WERI-Rb-1 (cell line): Measurements from ENCODE around the gene BOLA2B.
"Not testable (repeated sequence)": the region's sequence is repeated elsewhere in the genome, so short reads cannot be mapped to it uniquely, and the experiment has no call there.

Experiments used
- DNase-seq: peaks from one replicate; pipeline ENCODE4 v3.0.0-alpha.2; 2020
- H3K27ac ChIP-seq: fragments of 250-450 bp; sonication (Bioruptor Pico); 2 replicates; pipeline ENCODE4 v1.5.1; 2020; ENCODE audit warnings: mild to moderate bottlenecking, moderate library complexity
- H3K27me3 ChIP-seq: fragments of 250-450 bp; sonication (Bioruptor Pico); 2 replicates; pipeline ENCODE4 v1.5.1; 2021; ENCODE audit warnings: mild to moderate bottlenecking, low read depth, moderate library complexity; ENCODE audit not compliant: insufficient read depth, severe bottlenecking
- H3K36me3 ChIP-seq: fragments of 250-450 bp; sonication (Bioruptor Pico); 2 replicates; pipeline ENCODE4 v1.5.1; 2020; ENCODE audit warnings: mild to moderate bottlenecking, moderate library complexity
- H3K4me3 ChIP-seq: 2 replicates; pipeline ENCODE4 v1.5.1; 2011; ENCODE audit warnings: low read depth, mild to moderate bottlenecking, control low read depth, low read length
- H3K9me3 ChIP-seq: fragments of 250-450 bp; sonication (Bioruptor Pico); 2 replicates; pipeline ENCODE4 v1.5.1; 2021; ENCODE audit warnings: mild to moderate bottlenecking, moderate library complexity; ENCODE audit not compliant: severe bottlenecking

The BOLA2B gene

DNA sequence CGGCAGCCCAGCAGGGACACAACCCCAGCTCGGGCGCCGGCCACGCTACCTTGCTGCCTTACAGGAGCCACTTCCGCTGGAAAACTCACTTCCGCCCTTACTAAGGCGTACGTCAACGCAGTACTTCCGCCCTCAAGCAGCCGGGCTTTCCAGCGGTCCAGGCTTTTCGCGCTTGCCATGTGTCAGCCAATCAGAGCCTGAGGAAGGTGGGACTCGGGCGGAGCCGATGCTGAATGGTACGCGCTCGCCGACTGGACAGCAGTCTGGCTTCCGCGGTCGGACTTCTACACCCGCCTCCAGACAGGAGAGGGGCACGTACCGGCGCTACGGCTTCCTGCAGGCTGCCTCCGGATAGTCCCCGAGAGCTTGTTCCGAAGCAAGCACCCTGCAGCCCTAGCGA lies at the start of gene BOLA2B, which contains the start of gene SLX1A:
Gene BOLA2B, minus strand, starts transcription at position 52 of the 400 bp plus-strand sequence. CDS start 71 bp downstream, outside the sequence.
Gene SLX1A, plus strand, starts transcription at position 261 of the 400 bp plus-strand sequence. CDS start 210 bp downstream, outside the sequence.
- not testable (repeated sequence) for H3K27ac ChIP-seq, H3K36me3 ChIP-seq

DNA sequence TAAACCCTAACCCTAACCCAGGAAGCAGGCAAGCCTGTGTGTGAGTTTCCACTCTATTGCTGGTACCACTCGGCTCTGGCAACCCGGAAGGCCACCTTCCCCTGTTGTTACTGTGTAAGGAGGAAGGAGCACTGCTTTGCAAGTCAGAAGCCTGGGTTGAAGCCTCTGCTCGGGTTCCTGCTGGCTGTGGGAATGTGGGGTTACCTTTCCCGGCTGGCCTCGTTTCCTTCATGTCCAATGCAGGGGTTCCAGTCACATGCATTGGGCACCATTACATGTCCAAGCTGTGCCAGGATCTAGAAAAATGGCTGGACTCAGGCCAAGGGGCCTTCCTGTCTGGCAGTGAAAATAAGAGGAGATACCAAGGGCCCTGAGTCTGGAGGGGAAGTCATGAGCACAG lies 23.6 kb upstream of the BOLA2B start:
- not testable (repeated sequence) for DNase-seq, H3K9me3 ChIP-seq, H3K4me3 ChIP-seq, H3K27ac ChIP-seq, H3K27me3 ChIP-seq, H3K36me3 ChIP-seq

More for the DNA sequence above, at the start of gene BOLA2B, which contains the start of gene SLX1A:
- DNase-seq, H3K9me3 ChIP-seq, H3K27me3 ChIP-seq: not testable (repeated sequence)
- H3K4me3 ChIP-seq, result peak within 1 kb of the TSS; percentile 38

DNA sequence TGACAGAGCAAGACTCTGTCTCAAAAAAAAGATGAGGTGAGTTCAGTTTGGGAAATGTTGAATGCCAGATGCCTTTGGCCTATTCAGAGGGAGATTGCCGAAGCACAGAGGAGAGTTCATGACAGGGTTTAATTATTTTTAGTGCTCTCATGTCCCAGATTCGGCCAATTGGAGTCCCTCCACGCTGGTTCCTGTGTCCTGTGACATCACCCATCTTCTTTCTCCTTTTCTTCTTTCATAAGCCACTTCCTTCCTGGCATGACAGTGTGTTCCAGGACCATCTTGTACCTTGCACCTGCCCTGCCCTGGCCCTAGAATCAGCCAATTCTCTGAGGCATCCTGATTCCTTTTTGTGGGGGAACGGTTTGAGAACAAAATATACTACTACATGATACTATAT lies 17.9 kb upstream of the BOLA2B start:
- H3K36me3 ChIP-seq, H3K9me3 ChIP-seq, H3K27ac ChIP-seq, H3K27me3 ChIP-seq, DNase-seq, H3K4me3 ChIP-seq: not testable (repeated sequence)

DNA sequence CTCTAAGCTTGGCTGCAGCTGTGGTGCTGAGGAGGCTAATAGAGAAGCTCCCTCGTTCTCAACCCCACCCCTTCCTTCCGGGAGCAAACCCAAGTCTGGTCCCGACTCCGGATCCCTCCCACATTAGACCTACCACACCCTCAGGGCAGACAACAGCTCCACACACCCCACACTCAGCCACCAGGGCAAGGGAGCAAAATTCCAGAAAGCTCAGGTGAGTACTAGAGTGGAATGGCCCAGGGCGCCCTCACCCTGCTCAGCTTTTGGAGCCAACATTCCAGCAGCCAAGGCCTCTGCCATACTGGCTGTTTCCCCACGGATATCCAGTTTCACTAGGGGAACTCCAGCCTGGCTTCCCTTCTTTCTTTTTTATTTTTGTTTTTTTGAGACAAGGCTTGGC lies 15.6 kb upstream of the BOLA2B start:
- H3K9me3 ChIP-seq, H3K4me3 ChIP-seq, H3K27ac ChIP-seq, DNase-seq, H3K27me3 ChIP-seq, H3K36me3 ChIP-seq: not testable (repeated sequence)

DNA sequence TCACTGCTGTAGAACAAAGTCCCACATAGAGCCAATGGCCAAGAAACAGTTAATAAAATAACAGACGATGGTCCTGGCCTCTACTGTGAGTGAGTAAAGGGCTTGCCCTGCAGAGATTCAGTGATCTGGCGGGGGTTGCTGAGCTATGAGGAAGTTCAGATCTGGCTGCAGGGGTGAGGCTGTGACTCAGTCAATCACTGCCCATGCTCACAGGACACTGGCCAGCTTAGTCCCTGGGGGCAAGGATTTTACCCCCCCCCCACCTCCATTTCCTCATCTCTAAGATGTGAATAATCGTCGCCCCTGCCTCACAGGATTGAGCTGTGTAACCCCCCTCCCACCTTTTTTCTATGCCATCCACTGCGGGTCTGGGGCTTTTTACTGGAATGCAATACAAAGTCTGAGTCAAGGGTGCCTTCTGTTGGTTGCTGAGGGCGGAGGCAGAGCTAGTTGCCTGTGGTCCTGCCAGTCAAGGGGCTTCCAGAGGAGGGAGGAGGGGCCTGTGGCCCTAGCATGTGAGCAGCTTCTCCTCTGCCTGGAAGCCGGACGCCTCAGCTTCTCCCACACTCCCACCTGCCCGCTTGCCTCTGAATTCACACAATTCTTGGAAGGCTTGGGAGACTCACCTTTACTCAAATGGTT lies 13.7 kb upstream of the BOLA2B start:
- H3K4me3 ChIP-seq, H3K27me3 ChIP-seq, H3K36me3 ChIP-seq, H3K27ac ChIP-seq, H3K9me3 ChIP-seq: not testable (repeated sequence)
- DNase-seq, result peak; percentile 12

DNA sequence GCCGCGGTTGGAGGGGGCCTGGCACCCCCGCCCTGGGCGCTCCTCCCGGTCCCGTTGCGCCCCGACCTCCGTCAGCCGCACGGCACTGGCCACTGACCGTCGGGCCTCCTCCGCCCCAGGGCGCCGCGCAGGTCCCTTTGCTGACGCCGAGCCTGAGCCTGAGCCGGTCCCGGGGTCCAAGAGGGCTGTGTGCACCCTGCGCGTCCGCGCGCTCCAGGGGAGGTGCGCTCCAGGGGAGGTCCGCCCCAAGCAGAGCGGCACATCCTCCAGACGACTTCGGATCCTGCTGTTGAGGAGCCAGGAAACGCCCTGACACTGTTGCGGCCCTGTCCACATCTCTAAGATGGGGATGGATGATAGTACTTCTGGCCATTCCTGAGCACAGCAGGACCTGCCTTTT lies 12.8 kb upstream of the BOLA2B start:
- H3K36me3 ChIP-seq, H3K27ac ChIP-seq, DNase-seq, H3K9me3 ChIP-seq, H3K27me3 ChIP-seq: not testable (repeated sequence)
- peak overlapping the region; percentile 31 for H3K4me3 ChIP-seq

DNA sequence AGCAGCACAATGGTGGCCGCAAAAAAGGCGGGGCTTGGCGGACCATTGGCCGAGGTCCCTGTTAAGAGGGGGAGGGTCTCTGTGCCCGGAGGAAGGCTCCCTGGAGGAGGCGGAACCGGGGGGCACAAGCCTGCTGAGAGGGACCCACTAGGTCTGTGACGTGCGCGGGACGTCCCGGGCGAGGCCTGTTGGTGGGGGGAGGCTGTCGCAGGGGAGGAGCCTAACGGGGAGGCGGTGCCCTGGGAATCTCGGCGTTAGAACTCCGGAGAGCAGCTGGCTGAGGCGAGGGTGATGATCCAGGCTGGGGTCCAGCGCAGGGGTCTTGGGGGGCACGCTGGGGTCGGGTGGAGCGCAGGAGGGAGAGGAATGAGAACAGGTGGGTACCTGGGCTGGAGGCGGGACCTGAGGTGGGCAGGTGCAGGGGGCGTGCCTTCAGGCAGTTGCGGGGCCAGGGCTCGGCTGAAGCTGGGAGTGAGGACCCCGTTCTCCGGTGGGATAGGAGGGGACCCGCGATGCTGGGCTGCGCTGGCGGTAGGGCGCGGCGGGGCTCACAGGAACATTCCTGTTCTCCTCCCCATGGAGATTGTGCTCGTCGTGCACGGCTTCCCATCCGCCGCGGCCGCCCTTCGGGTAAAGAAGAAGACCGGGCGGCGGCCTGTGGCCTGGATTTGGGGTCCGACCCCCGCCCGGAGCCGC lies 12.2 kb upstream of the BOLA2B start:
- H3K9me3 ChIP-seq, H3K27me3 ChIP-seq, H3K27ac ChIP-seq, H3K36me3 ChIP-seq: not testable (repeated sequence)
- H3K4me3 ChIP-seq, result peak overlapping the region; percentile 31
- peak; percentile 6 for DNase-seq

DNA sequence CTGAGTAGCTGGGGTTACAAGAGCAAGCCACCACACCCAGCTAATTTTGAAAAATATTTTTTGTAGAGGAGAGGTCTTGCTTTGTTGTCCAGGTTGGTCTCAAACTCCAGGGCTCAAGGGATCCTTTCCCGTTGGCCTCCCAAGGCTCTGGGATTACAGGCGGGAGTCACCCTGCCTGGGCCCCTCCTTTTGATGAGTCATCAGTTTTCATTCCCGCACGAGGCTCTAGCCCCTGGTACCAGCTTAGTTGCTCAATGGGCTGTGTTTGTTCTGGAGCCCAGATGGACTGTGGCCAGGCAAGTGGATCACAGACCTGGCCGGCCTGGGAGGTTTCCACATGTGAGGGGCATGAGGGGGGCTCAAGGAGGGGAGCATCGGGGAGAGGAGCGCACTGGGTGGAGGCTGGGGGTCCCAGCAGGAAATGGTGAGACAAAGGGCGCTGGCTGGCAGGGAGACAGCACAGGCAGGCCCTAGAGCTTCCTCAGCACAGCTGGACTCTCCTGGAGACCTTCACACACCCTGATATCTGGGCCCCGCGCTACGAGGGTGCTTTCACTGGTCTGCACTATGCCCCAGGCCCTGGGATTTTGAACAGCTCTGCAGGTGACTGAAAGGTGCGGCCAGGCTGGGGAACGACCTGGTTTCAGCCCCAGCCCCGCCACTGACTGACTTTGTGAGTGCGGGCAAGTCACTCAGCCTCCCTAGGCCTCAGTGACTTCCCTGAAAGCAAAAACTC lies 6.3 kb upstream of the BOLA2B start:
- not testable (repeated sequence) for H3K36me3 ChIP-seq, H3K27me3 ChIP-seq, H3K9me3 ChIP-seq, H3K4me3 ChIP-seq, DNase-seq, H3K27ac ChIP-seq

DNA sequence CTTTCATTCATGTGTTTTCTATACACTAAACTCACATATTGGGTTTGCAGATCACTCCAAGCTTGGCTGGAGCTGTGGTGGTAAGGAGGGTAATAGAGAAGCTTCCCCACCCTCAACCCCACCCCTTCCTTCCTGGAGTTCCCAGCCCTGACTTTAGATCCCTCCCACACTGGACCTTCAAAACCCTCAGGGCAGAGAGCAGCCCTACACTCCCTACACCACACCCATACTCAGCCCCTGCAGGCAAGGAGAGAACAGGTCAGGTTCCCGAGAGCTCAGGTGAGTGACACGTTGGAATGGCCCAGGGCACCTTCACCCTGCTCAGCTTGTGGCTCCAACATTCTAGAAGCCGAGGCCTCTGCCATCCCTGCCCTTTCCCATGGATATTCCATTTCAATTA lies 5.6 kb upstream of the BOLA2B start, which contains the start of gene SULT1A3:
Gene SULT1A3, plus strand, starts transcription at position 207 of the 400 bp plus-strand sequence. CDS start 1,474 bp downstream, outside the sequence.
- not testable (repeated sequence) for H3K4me3 ChIP-seq, H3K27me3 ChIP-seq, DNase-seq, H3K9me3 ChIP-seq, H3K27ac ChIP-seq, H3K36me3 ChIP-seq

DNA sequence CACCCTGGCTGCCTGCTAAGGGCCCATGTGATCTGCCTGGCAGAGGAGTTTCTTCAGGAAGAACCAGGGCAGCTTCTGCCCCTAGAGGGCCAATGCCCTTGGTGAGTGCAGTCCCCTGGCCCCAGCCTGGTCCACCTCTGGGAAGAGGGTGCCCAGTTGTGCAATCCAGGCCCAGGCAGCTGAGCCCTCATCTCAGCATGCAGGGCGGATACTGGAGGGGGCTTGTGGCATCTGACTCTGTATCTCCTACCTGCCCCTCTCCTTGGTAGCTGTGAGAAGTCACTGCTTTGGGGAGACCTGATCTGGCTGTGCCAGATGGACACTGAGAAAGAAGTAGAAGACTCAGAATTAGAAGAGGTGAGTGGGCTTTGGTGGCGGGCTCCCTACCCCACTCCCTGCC lies 3.5 kb upstream of the BOLA2B start:
- not testable (repeated sequence) for H3K9me3 ChIP-seq, DNase-seq, H3K27me3 ChIP-seq, H3K36me3 ChIP-seq, H3K27ac ChIP-seq, H3K4me3 ChIP-seq

DNA sequence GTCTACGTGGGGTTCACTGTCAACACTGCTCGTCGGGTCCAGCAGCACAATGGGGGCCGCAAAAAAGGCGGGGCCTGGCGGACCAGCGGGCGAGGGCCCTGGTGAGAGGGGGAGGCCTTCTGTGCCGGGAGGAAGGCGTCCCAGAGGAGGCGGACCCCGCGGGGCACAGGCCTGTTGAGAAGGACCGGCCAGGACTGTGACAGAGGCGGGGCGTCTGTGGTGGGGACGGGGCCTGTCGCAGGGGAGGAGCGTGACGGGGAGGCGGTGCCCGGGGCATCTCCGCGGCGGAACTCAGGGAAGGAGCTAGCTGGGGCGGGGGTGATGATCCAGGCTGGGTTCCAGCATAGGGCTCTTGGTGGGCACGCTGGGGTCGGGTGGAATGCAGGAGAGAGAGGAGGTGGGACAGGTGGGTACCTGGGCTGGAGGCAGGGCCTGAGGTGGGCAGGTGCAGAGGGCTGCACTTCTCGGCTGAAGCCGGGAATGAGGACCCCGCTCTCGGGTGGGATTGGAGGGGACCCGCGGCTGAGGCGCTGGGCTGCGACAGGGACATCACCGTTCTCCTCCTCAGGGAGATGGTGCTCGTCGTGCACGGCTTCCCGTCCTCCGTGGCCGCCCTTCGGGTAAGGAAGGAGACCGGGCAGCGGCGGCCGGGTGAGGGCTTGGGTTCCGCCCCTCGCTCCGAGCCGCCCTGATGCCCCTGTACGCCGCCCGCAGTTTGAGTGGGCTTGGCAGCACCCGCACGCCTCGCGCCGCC lies 883 bp upstream of the BOLA2B start:
- peak overlapping the region; percentile 38 for H3K4me3 ChIP-seq
- not testable (repeated sequence) for H3K27ac ChIP-seq, H3K27me3 ChIP-seq, DNase-seq, H3K9me3 ChIP-seq, H3K36me3 ChIP-seq

DNA sequence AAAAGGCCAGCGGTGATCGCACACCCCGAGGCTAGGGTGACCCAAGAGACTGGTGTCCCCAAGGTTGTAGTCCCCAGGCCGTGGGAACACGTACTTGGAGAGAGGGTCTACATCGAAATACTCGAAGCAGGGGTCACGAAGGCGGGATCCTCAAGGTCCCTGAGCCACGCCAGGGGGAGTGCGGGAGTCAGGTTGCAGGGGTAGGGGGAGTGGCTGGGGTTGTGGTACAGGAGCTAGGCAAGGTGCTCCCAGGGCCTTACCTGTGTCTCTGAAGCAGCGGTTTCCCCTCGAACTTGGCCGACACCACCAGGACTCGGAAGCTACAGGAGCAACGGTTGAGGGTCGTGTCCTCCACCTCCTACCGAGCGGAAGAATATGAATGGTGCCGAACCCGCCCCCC lies 368 bp downstream of the BOLA2B start:
- not testable (repeated sequence) for H3K27ac ChIP-seq, DNase-seq, H3K9me3 ChIP-seq, H3K27me3 ChIP-seq, H3K4me3 ChIP-seq, H3K36me3 ChIP-seq

DNA sequence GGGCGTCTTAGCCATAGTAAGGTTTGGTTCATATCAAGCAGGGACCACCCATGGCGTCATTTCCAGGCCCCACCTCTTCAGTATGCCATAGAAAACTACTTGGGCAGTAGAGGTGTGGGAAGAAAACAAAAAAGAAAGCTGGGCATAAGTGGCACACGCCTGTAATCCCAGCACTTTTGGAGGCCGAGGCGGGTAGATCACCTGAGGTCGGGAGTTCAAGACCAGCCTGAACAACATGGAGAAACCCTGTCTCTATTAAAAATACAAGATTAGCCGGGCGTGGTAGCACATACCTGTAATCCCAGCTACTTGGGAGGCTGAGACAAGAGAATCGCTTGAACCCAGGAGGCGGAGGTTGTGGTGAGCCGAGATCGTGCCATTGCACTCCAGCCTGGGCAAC lies 2.3 kb downstream of the BOLA2B start:
- not testable (repeated sequence) for H3K9me3 ChIP-seq, H3K4me3 ChIP-seq, H3K27ac ChIP-seq, DNase-seq, H3K27me3 ChIP-seq, H3K36me3 ChIP-seq
